Loucy (cell line): ENCODE data around the gene DCD.

Experiments used
- CTCF ChIP-seq: fragments of 200-600 bp; sonication (generic); conservative IDR thresholded peaks from 2 replicates; pipeline ENCODE4 v1.5.1; 2014; ENCODE audit warnings: mild to moderate bottlenecking, antibody characterized with exemption, low read length
- EZH2phosphoT487 ChIP-seq: fragments of 200-600 bp; IDR thresholded peaks from 2 replicates; pipeline ENCODE4 v1.6.1; 2018; ENCODE audit warnings: antibody characterized with exemption, mild to moderate bottlenecking, moderate library complexity, borderline replicate concordance

GRCh38 chr12:54692353-54692752 is 44.2 kb upstream of the DCD start:
- TF ChIP-seq CTCF (no peak), EZH2phosphoT487 (no peak)
